GM19324 (cell line): ENCODE results near the gene SYDE1.

Experiments
- ATAC-seq: cut with Tn5 transposase; IDR thresholded peaks from one replicate; pipeline ENCODE4 v1.9.1; 2021; ENCODE audit warnings: mild to moderate bottlenecking, moderate library complexity; ENCODE audit not compliant: unreplicated experiment, low FRiP score

Gene SYDE1

GRCh38 chr19:15159251-15159650 is 52.0 kb downstream of the SYDE1 start:
- no peak for ATAC-seq

DNA sequence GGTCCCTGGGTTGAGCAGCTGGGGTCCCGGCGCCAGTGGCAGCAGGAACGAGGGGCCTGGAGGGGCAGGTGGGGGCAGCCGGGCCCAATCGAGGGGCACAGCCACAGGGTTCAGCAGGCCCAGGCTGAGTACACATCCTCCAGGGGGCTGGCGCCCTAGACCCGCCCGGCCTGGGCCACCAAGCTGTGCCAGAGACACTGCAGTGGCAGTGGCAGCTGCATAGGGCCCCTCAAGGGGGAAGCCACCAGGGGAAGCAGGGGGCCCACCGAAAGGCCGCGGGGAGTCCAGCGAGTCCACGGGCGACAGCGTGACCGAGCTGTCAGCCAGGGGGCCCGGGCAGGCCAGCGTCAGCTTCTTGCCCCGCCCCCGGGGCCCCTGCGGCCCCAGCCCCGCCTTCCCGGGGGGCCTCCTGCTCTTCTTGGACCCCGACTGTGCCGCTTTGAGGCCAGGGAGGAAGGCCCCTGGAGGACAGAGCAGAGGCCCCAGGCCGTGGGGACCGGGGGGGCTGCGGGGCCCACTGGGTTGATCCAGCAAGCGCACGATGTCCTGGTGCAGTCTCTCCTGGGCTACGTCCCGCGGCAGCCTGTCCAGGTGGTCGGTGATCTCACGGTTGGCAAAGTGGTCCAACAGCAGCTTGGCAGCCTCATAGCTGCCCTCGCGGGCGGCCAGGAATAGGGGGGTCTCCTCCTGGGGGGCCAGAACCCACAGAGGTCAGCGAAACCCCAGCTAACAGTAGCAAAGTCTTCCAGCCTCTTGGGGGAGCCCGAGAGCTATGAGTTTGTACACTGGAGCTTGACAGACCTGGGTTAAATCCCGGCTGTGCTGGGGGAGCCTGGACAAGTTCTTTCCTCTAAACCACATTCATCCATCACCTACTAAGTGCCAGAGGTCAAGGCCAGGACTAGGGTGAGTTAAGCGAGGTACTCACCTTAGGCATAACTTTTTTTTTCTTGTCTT is 54.1 kb downstream of the SYDE1 start:
- no peak for ATAC-seq
